Activated effector memory CD4-positive, alpha-beta T cell treated with anti-CD3 and anti-CD28 coated beads, Interleukin-2, amount 50 U/mL, for 16 hours (primary cell): ENCODE data around the gene TREML2.
"Not testable (repeated sequence)": the region's sequence is repeated elsewhere in the genome, so short reads cannot be mapped to it uniquely, and the experiment has no call there.

Experiments used
- DNase-seq: peaks from one replicate; pipeline ENCODE4 v3.0.0-alpha.2; 2020

Gene TREML2

GRCh38 chr6:41208439-41209106 is 7.6 kb upstream of the TREML2 start:
- DNase-seq, result no peak

GRCh38 chr6:41204156-41204555 is 3.2 kb upstream of the TREML2 start:
- no peak for DNase-seq

- no peak for DNase-seq
Measured at GRCh38 chr6:41201764-41202173, 820 bp upstream of the TREML2 start.

GRCh38 chr6:41200296-41200900 is 551 bp downstream of the TREML2 start:
- DNase-seq, result peak; percentile 82

- DNase-seq, result peak; percentile 68
Measured at GRCh38 chr6:41199552-41200246, 1.2 kb downstream of the TREML2 start.

- DNase-seq, result no peak
Measured at GRCh38 chr6:41197234-41197633, 3.7 kb downstream of the TREML2 start.

GRCh38 chr6:41194386-41194785 is 6.6 kb downstream of the TREML2 start:
- DNase-seq, result no peak

- no peak for DNase-seq
Measured at GRCh38 chr6:41193884-41194283, 7.1 kb downstream of the TREML2 start.

GRCh38 chr6:41193171-41193734 is 7.7 kb downstream of the TREML2 start:
- DNase-seq, result no peak

GRCh38 chr6:41191569-41191968 is 9.4 kb downstream of the TREML2 start:
- DNase-seq, result peak; percentile 76

- DNase-seq, result no peak
Measured at GRCh38 chr6:41190791-41191190, 10.2 kb downstream of the TREML2 start.

- no peak for DNase-seq
Measured at GRCh38 chr6:41189967-41190366, 11.0 kb downstream of the TREML2 start.

GRCh38 chr6:41189046-41189445 is 11.9 kb downstream of the TREML2 start:
- DNase-seq, result not testable (repeated sequence)

- DNase-seq, result no peak
Measured at GRCh38 chr6:41187924-41188886, 12.7 kb downstream of the TREML2 start.

- no peak for DNase-seq
Measured at GRCh38 chr6:41186031-41186562, 14.9 kb downstream of the TREML2 start.

GRCh38 chr6:41184761-41185160 is 16.2 kb downstream of the TREML2 start:
- no peak for DNase-seq

- DNase-seq, result peak; percentile 76
Measured at GRCh38 chr6:41182069-41183034, 18.6 kb downstream of the TREML2 start.

GRCh38 chr6:41181566-41181965 is 19.4 kb downstream of the TREML2 start:
- DNase-seq, result peak; percentile 55

GRCh38 chr6:41179163-41179562 is 21.8 kb downstream of the TREML2 start:
- no peak for DNase-seq

- DNase-seq, result no peak
Measured at GRCh38 chr6:41177695-41178094, 23.3 kb downstream of the TREML2 start.

- no peak for DNase-seq
Measured at GRCh38 chr6:41177287-41177686, 23.7 kb downstream of the TREML2 start.
